Loucy (cell line): ENCODE results near the gene MRPL50.

Experiments
- H2AFZ ChIP-seq: fragments of 200-600 bp; sonication (generic); 2 replicates; pipeline ENCODE4 v1.6.0; 2016; ENCODE audit warnings: antibody characterized with exemption, mild to moderate bottlenecking, low read length, moderate library complexity
- H3F3A ChIP-seq: fragments of 200-600 bp; 2 replicates; pipeline ENCODE4 v1.6.0; 2016; ENCODE audit warnings: antibody characterized with exemption, low read depth, mild to moderate bottlenecking
- H3K27me3 ChIP-seq: fragments of 200-600 bp; sonication (generic); 2 replicates; pipeline ENCODE4 v1.6.1; 2014; ENCODE audit warnings: low read length, mild to moderate bottlenecking; ENCODE audit not compliant: insufficient read depth, poor library complexity, severe bottlenecking
- H3K36me3 ChIP-seq: fragments of 200-600 bp; sonication (generic); 2 replicates; pipeline ENCODE4 v1.6.1; 2016; ENCODE audit warnings: low read length; ENCODE audit not compliant: insufficient read depth
- H3K4me1 ChIP-seq: fragments of 200-600 bp; sonication (generic); 2 replicates; pipeline ENCODE4 v1.5.1; 2014; ENCODE audit warnings: low read length, mild to moderate bottlenecking; ENCODE audit not compliant: insufficient read depth, poor library complexity, severe bottlenecking
- H3K4me2 ChIP-seq: fragments of 200-600 bp; sonication (generic); 2 replicates; pipeline ENCODE4 v1.6.0; 2014; ENCODE audit warnings: antibody characterized with exemption, low read length, low read depth, mild to moderate bottlenecking; ENCODE audit not compliant: poor library complexity, severe bottlenecking
- H3K4me3 ChIP-seq: fragments of 200-600 bp; sonication (generic); 2 replicates; pipeline ENCODE4 v1.5.1; 2014; ENCODE audit warnings: low read length, mild to moderate bottlenecking, mixed read lengths; ENCODE audit not compliant: poor library complexity, severe bottlenecking
- H3K79me2 ChIP-seq: fragments of 200-600 bp; sonication (generic); 2 replicates; pipeline ENCODE4 v1.6.1; 2014; ENCODE audit warnings: low read length; ENCODE audit not compliant: insufficient read depth
- H3K9ac ChIP-seq: fragments of 200-600 bp; sonication (generic); 2 replicates; pipeline ENCODE4 v1.6.0; 2014; ENCODE audit warnings: mild to moderate bottlenecking, low read depth, low read length, moderate library complexity; ENCODE audit not compliant: poor library complexity, severe bottlenecking
- H3K9me2 ChIP-seq: fragments of 200-600 bp; sonication (generic); replicated peaks from 2 replicates; pipeline ENCODE4 v1.6.1; 2016; ENCODE audit warnings: low read depth, low read length, mixed read lengths
- H3K9me3 ChIP-seq: fragments of 200-600 bp; sonication (generic); 2 replicates; pipeline ENCODE4 v1.6.1; 2014; ENCODE audit warnings: mild to moderate bottlenecking, antibody characterized with exemption, low read length, low read depth; ENCODE audit not compliant: insufficient read depth
- H4K20me1 ChIP-seq: fragments of 200-600 bp; sonication (generic); 2 replicates; pipeline ENCODE4 v1.6.0; 2014; ENCODE audit warnings: antibody characterized with exemption, low read length, mild to moderate bottlenecking; ENCODE audit not compliant: insufficient read depth, poor library complexity, severe bottlenecking
- CTCF ChIP-seq: fragments of 200-600 bp; sonication (generic); conservative IDR thresholded peaks from 2 replicates; pipeline ENCODE4 v1.5.1; 2014; ENCODE audit warnings: mild to moderate bottlenecking, antibody characterized with exemption, low read length
- EZH2phosphoT487 ChIP-seq: fragments of 200-600 bp; IDR thresholded peaks from 2 replicates; pipeline ENCODE4 v1.6.1; 2018; ENCODE audit warnings: antibody characterized with exemption, mild to moderate bottlenecking, moderate library complexity, borderline replicate concordance

Gene MRPL50

GRCh38 chr9:101440714-101441230, 42.4 kb upstream of the MRPL50 start:
- H3K4me2 ChIP-seq = no peak overlapping the region
- TF ChIP-seq EZH2phosphoT487 = no peak
- no peak for TF ChIP-seq CTCF

DNA sequence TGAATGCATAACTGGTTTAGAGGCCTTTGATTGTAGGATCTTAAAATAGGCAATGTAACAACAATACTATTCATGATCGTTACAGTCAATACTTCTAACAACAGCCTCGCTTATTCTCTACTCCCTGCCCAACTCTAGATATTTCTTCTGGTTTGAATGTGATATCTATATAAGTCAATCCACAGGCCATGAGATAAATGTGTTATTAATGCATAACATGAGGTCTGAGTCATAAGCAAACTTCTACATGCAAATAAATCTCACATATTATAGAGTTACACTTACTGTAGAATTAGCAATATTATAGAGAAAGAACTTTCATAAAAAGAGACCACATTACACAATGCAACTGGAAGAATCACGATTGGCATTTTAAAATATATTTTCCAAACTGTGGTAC, 40.1 kb upstream of the MRPL50 start:
- H3F3A ChIP-seq = no peaks in the 10 kb centered on the region
- H3K9ac ChIP-seq = no peak overlapping the region
- no peaks in the 10 kb centered on the region for H3K9me3 ChIP-seq
- no peaks in the 10 kb centered on the region for H3K9me2 ChIP-seq
- TF ChIP-seq EZH2phosphoT487 (no peak), CTCF (no peak)
- H3K36me3 ChIP-seq = no peaks in the 10 kb centered on the region
- no peak overlapping the region for H2AFZ ChIP-seq
- no peaks in the 10 kb centered on the region for H4K20me1 ChIP-seq
- H3K4me2 ChIP-seq = no peak overlapping the region
- H3K4me1 ChIP-seq = no peaks in the 10 kb centered on the region
- no peak overlapping the region for H3K4me3 ChIP-seq
- no peaks in the 10 kb centered on the region for H3K27me3 ChIP-seq
- H3K79me2 ChIP-seq = no peaks in the 10 kb centered on the region

More at GRCh38 chr9:101440714-101441230, 42.4 kb upstream of the MRPL50 start:
- no peak overlapping the region for H3K9ac ChIP-seq
- no peaks in the 10 kb centered on the region for H3K36me3 ChIP-seq
- H3K4me1 ChIP-seq = no peaks in the 10 kb centered on the region
- H2AFZ ChIP-seq = no peak overlapping the region
- no peaks in the 10 kb centered on the region for H3K79me2 ChIP-seq
- H3K27me3 ChIP-seq = no peaks in the 10 kb centered on the region
- no peaks in the 10 kb centered on the region for H3K9me3 ChIP-seq
- no peaks in the 10 kb centered on the region for H3F3A ChIP-seq
- no peaks in the 10 kb centered on the region for H3K9me2 ChIP-seq
- no peaks in the 10 kb centered on the region for H4K20me1 ChIP-seq
- H3K4me3 ChIP-seq = no peak overlapping the region

- TF ChIP-seq CTCF (no peak), EZH2phosphoT487 (no peak)
- Histone ChIP-seq H2AFZ (no peak overlapping the region), H3K36me3 (no peaks in the 10 kb centered on the region), H3K4me2 (no peak overlapping the region), H3K9me3 (no peaks in the 10 kb centered on the region), H3F3A (no peaks in the 10 kb centered on the region), H3K4me3 (no peak overlapping the region), H4K20me1 (no peaks in the 10 kb centered on the region), H3K79me2 (no peaks in the 10 kb centered on the region), H3K27me3 (no peaks in the 10 kb centered on the region), H3K4me1 (no peaks in the 10 kb centered on the region), H3K9me2 (no peaks in the 10 kb centered on the region), H3K9ac (no peak overlapping the region)
Measured at GRCh38 chr9:101437806-101438232, 39.4 kb upstream of the MRPL50 start.
